Mucosa of descending colon (tissue), 3 donors: ENCODE results near the gene OSBPL10. TPM values are rescaled to one million over a fixed set of nuclear protein-coding genes. Genes with fewer than 3 reads are reported as not detected.

Experiments used
- ATAC-seq: fragments of 200-7000 bp; cut with Tn5 transposase; one replicate; pipeline ENCODE4 v1.9.1; 2020; ENCODE audit warnings: mild to moderate bottlenecking, moderate library complexity
- DNase-seq, 3 donors: peaks; one replicate each; pipeline ENCODE4 v3.0.0-alpha.2; 2020
- H3K36me3 ChIP-seq: fragments of 200-600 bp; one replicate; pipeline ENCODE4 v1.8.0; 2021; ENCODE audit warnings: low read depth, mild to moderate bottlenecking
- H3K4me1 ChIP-seq: fragments of 200-600 bp; one replicate; pipeline ENCODE4 v1.8.0; 2021; ENCODE audit warnings: low read depth, mild to moderate bottlenecking
- H3K4me3 ChIP-seq: fragments of 200-600 bp; one replicate; pipeline ENCODE4 v1.8.0; 2021; ENCODE audit warnings: mild to moderate bottlenecking
- H3K9me3 ChIP-seq: fragments of 200-600 bp; one replicate; pipeline ENCODE4 v1.8.0; 2021; ENCODE audit warnings: mild to moderate bottlenecking
- CTCF ChIP-seq: fragments of 200-600 bp; IDR thresholded peaks from one replicate; pipeline ENCODE4 v1.8.0; 2022; ENCODE audit warnings: antibody characterized with exemption, mild to moderate bottlenecking
- intact Hi-C, 2 donors: fragments of 100-400 bp; cut with DNase I in 1 of 2; cut with micrococcal nuclease in 1 of 2; formaldehyde crosslinking; loops; one replicate each; pipeline versions ENCODE4 v1.11.0 to v1.11.1; 2022; cut with DNase I, micrococcal nuclease
- total RNA-seq, 3 donors: library from RNA; stranded (reverse); fragmentation: NEBNext Ultra II Directional in 2 of 3; extraction: Animal tissue kit (Norgen Biotek cat#: 25700) in 2 of 3; gene quantifications; one replicate each; pipeline versions ENCODE4 v1.2.1 to v1.2.4, GENCODE V29; 2021 to 2023
- donor health status: DM: no; HTN: no; CAD: no; lungs with moderate emphysema.
- donor health status: DM: no; HTN: no; CAD: no.
- donor health status: DM: no; HTN: yes; CAD: no.

The OSBPL10 gene
- total RNA-seq, 3 donors from 2014 or later, result 15.7 to 23.9 (median 16.6) TPM

- H3K4me1 ChIP-seq, result no peaks in the 10 kb centered on the region
- no peak for TF ChIP-seq CTCF
- no peaks in the 10 kb centered on the region for H3K36me3 ChIP-seq
- intact Hi-C loops, result no loop called here
- DNase-seq, result no peak
- no peaks in the 10 kb centered on the region for H3K9me3 ChIP-seq
- ATAC-seq, result no peak
- no peak overlapping the region for H3K4me3 ChIP-seq
Measured at GRCh38 chr3:31833391-31834190, 147.5 kb downstream of the OSBPL10 start.

GRCh38 chr3:31832551-31832950, 148.5 kb downstream of the OSBPL10 start:
- H3K4me1 ChIP-seq, result no peaks in the 10 kb centered on the region
- DNase-seq (no peak), ATAC-seq (no peak)
- intact Hi-C loops, result no loop called here
- no peaks in the 10 kb centered on the region for H3K36me3 ChIP-seq
- no peak overlapping the region for H3K4me3 ChIP-seq
- H3K9me3 ChIP-seq, result no peaks in the 10 kb centered on the region
- no peak for TF ChIP-seq CTCF

- Histone ChIP-seq H3K4me3 (no peak overlapping the region), H3K9me3 (no peaks in the 10 kb centered on the region), H3K36me3 (no peaks in the 10 kb centered on the region), H3K4me1 (no peaks in the 10 kb centered on the region)
- intact Hi-C loops, result no loop called here
- ATAC-seq (no peak), DNase-seq (no peak)
- no peak for TF ChIP-seq CTCF
Measured at GRCh38 chr3:31831591-31831990, 149.5 kb downstream of the OSBPL10 start.

- no peak for TF ChIP-seq CTCF
- ATAC-seq, result no peak
- DNase-seq, result no peak
- Histone ChIP-seq H3K36me3 (no peaks in the 10 kb centered on the region), H3K9me3 (no peaks in the 10 kb centered on the region), H3K4me1 (no peaks in the 10 kb centered on the region), H3K4me3 (no peak overlapping the region)
- intact Hi-C loops, result no loop called here
Measured at GRCh38 chr3:31829826-31830426, 151.1 kb downstream of the OSBPL10 start.

- intact Hi-C loops, result no loop called here
- no peak for TF ChIP-seq CTCF
- Histone ChIP-seq H3K9me3 (no peaks in the 10 kb centered on the region), H3K4me3 (no peak overlapping the region), H3K4me1 (no peaks in the 10 kb centered on the region), H3K36me3 (no peaks in the 10 kb centered on the region)
- ATAC-seq (no peak), DNase-seq (no peak)
Measured at GRCh38 chr3:31829010-31829409, 152.1 kb downstream of the OSBPL10 start.
